HL-60 (cell line): ENCODE measurements around the gene MRPS10.

ENCODE experiments used
- DNase-seq, 2 experiments: peaks; one replicate each; pipeline ENCODE4 v3.0.0-alpha.2; 2010 to 2020; ENCODE audit warnings: low read depth in 1 of 2, low spot score in 1 of 2
- H3K27ac ChIP-seq: fragments of 250-450 bp; sonication (Bioruptor Pico); replicated peaks from 2 replicates; pipeline ENCODE4 v1.5.1; 2020; ENCODE audit warnings: mild to moderate bottlenecking, moderate library complexity
- H3K27me3 ChIP-seq: fragments of 250-450 bp; sonication (Bioruptor Pico); 2 replicates; pipeline ENCODE4 v1.5.1; 2021; ENCODE audit warnings: mild to moderate bottlenecking, moderate library complexity; ENCODE audit not compliant: insufficient read depth, poor library complexity, severe bottlenecking
- H3K4me3 ChIP-seq: replicated peaks from 2 replicates; pipeline ENCODE4 v1.5.1; 2011; ENCODE audit warnings: mild to moderate bottlenecking, control low read depth, low read length; ENCODE audit not compliant: insufficient read depth
- GABPA ChIP-seq: IDR thresholded peaks from 2 replicates; pipeline ENCODE4 v1.6.1; 2012; ENCODE audit warnings: low read depth
- POLR2AphosphoS5 ChIP-seq: IDR thresholded peaks from 2 replicates; pipeline ENCODE4 v1.6.1; 2012; ENCODE audit warnings: low read depth
- SPI1 ChIP-seq: IDR thresholded peaks from 2 replicates; pipeline ENCODE4 v1.6.1; 2012; ENCODE audit warnings: low read depth, mild to moderate bottlenecking, borderline replicate concordance
- TF ChIP-seq, protein P1 (sequence below): IDR thresholded peaks from 2 replicates; pipeline ENCODE4 v1.6.1; 2012; ENCODE audit warnings: low read depth; ENCODE audit not compliant: insufficient replicate concordance
- TF ChIP-seq, protein P2 (sequence below): IDR thresholded peaks from one replicate; pipeline ENCODE4 v1.5.1; 2011; ENCODE audit warnings: low read length, control low read depth, inconsistent platforms; ENCODE audit not compliant: insufficient read depth

Gene MRPS10

DNA sequence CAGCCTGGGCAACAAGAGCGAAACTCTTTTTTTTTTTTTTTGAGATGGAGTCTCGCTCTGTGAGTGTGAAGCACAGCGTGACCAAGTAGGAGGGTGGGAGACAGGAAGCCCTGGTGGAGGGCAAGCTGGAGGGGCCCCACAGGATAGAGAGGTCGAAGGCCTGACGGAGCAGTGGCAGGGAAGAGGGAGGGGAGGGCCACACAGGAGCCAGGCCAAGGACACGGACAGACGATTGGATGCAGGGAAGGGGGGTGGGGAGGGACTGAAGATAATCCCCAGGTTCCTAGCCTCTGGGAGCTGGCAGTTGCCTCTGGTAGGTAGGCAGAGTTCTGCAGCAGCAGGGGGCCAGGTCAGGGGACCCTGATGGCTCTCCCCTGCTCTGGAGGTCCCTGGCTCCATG lies 55.3 kb downstream of the MRPS10 start:
- no peak overlapping the region for H3K27ac ChIP-seq
- TF ChIP-seq, protein P1, sequence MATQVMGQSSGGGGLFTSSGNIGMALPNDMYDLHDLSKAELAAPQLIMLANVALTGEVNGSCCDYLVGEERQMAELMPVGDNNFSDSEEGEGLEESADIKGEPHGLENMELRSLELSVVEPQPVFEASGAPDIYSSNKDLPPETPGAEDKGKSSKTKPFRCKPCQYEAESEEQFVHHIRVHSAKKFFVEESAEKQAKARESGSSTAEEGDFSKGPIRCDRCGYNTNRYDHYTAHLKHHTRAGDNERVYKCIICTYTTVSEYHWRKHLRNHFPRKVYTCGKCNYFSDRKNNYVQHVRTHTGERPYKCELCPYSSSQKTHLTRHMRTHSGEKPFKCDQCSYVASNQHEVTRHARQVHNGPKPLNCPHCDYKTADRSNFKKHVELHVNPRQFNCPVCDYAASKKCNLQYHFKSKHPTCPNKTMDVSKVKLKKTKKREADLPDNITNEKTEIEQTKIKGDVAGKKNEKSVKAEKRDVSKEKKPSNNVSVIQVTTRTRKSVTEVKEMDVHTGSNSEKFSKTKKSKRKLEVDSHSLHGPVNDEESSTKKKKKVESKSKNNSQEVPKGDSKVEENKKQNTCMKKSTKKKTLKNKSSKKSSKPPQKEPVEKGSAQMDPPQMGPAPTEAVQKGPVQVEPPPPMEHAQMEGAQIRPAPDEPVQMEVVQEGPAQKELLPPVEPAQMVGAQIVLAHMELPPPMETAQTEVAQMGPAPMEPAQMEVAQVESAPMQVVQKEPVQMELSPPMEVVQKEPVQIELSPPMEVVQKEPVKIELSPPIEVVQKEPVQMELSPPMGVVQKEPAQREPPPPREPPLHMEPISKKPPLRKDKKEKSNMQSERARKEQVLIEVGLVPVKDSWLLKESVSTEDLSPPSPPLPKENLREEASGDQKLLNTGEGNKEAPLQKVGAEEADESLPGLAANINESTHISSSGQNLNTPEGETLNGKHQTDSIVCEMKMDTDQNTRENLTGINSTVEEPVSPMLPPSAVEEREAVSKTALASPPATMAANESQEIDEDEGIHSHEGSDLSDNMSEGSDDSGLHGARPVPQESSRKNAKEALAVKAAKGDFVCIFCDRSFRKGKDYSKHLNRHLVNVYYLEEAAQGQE, result no peak
- TF ChIP-seq GABPA, result no peak
- no peak for TF ChIP-seq SPI1
- no peak for TF ChIP-seq POLR2AphosphoS5
- TF ChIP-seq, protein P2, sequence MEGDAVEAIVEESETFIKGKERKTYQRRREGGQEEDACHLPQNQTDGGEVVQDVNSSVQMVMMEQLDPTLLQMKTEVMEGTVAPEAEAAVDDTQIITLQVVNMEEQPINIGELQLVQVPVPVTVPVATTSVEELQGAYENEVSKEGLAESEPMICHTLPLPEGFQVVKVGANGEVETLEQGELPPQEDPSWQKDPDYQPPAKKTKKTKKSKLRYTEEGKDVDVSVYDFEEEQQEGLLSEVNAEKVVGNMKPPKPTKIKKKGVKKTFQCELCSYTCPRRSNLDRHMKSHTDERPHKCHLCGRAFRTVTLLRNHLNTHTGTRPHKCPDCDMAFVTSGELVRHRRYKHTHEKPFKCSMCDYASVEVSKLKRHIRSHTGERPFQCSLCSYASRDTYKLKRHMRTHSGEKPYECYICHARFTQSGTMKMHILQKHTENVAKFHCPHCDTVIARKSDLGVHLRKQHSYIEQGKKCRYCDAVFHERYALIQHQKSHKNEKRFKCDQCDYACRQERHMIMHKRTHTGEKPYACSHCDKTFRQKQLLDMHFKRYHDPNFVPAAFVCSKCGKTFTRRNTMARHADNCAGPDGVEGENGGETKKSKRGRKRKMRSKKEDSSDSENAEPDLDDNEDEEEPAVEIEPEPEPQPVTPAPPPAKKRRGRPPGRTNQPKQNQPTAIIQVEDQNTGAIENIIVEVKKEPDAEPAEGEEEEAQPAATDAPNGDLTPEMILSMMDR, result no peak
- no peak overlapping the region for H3K4me3 ChIP-seq
- H3K27me3 ChIP-seq, result peaks cover 3% of the 10 kb centered on the region
- DNase-seq, result no peak

DNA sequence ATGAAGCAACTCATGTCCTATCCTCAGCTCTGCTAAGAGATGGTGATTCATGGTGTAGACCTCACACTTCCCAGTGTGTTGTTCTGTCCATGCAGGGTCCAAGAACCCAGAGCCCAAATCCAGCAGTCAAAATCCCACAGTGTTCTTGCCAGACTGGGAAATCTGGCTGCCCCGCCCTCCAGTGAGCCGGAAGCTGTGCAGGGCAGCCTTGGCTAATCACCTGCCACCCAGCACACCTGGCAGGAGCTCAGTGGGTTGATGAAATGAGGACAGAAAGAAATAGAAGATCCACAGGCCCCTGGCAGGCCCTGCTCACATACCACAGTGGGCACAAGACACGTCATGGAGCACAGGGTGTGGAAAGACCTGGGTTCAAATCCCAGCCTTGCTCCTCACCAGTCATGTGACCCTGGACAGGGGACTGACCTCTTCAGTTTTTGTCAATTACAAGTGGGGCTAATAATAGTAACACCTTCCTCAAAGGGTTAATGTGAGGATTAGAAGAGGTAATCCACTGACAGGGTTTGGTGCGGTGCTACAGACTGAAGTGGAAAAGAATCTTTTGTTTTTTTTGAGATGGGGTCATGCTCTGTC lies 58.1 kb downstream of the MRPS10 start:
- Histone ChIP-seq H3K4me3 (no peak overlapping the region), H3K27ac (no peak overlapping the region), H3K27me3 (no peaks in the 10 kb centered on the region)
- no peak for DNase-seq
- TF ChIP-seq GABPA, result no peak
- no peak for TF ChIP-seq SPI1
- TF ChIP-seq, protein P1, result no peak
- no peak for TF ChIP-seq POLR2AphosphoS5
- TF ChIP-seq, protein P2, result no peak

DNA sequence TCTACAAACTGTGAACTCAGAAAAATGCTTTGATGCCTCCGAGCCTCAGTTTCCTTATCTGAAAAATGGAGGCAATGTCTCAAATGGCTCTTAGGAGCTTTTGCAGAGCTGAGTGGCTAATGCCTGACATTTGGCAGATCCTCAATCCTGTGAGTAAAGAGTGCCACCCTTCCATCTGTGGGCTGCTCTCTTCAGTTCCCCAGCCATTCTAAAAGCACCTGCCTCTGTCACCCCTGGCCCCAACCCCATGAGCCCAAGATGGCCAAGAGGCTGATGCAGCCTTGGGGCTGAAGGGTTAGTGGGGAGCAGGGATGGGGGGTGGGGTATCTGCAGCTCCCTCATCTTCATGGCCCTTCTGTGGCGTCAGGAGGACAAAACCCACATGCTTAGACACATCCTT lies 59.0 kb downstream of the MRPS10 start:
- TF ChIP-seq, protein P1, result no peak
- TF ChIP-seq GABPA, result no peak
- Histone ChIP-seq H3K4me3 (no peak overlapping the region), H3K27ac (no peak overlapping the region), H3K27me3 (no peaks in the 10 kb centered on the region)
- DNase-seq, result no peak
